ENCODE measurements around the gene IGSF23.
"Not testable (repeated sequence)": the region's sequence is repeated elsewhere in the genome, so short reads cannot be mapped to it uniquely, and the experiment has no call there.

The IGSF23 gene

GRCh38 chr19:44658069-44658733 lies 44.8 kb downstream of the IGSF23 start:
- Mint-ChIP-seq H3K27me3 (no peaks in the 10 kb centered on the region), H3K27ac (no peak overlapping the region), H3K4me1 (peaks cover 25% of the 10 kb centered on the region), H3K4me3 (no peak overlapping the region), H3K9me3 (no peaks in the 10 kb centered on the region)
- DNase-seq (no peak), ATAC-seq (no peak)

DNA sequence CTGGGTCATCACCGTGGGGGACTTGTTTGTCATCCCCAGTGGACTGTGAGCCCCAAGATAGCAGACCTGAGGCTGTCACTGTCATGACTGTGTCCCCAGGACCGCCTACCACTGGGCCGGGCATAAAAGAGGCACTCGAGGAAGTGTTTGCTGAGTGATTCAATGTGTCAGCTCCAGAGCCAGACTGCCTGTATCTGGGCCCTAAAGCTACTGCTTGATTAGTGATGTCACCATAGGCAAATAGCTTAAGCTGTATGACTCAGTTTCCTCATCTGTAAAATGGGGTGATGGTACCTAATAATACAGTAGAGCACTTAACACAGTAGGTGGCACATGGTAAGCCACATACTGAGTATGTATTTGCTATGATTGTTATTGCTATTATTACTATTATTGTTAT lies 46.7 kb downstream of the IGSF23 start:
- no peak for ATAC-seq
- H3K4me3 Mint-ChIP-seq = no peak overlapping the region

DNA sequence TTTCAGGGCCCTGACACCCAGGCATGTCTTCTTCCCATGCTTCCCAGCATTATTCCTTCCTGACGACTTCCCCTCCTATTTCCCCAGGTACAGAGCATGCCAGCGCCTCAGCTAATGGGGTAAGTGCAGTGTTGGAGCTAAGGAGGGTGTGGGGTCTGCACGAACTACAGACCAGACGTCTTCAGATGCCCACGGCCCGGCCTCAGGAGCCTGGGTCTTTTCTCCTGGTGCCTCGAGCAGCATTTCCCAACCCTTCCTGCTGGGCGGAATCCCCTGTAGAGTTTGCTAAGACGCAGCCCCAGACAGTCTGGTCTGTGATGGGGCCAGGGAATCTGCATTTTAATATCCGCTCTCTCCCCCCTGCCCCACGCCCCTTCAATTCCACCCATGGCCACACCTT lies 47.8 kb downstream of the IGSF23 start:
- H3K9me3 Mint-ChIP-seq = no peaks in the 10 kb centered on the region
- peaks cover 14% of the 10 kb centered on the region for H3K4me1 Mint-ChIP-seq
- no peaks in the 10 kb centered on the region for H3K27me3 Mint-ChIP-seq
- no peak overlapping the region for H3K4me3 Mint-ChIP-seq
- DNase-seq (no peak), ATAC-seq (no peak)
- H3K27ac Mint-ChIP-seq = no peak overlapping the region

More for the DNA sequence above, 46.7 kb downstream of the IGSF23 start:
- Mint-ChIP-seq H3K27ac (no peak overlapping the region), H3K27me3 (no peaks in the 10 kb centered on the region), H3K9me3 (no peaks in the 10 kb centered on the region), H3K4me1 (peaks cover 14% of the 10 kb centered on the region)
- DNase-seq = no peak

- ATAC-seq = no peak
- DNase-seq = no peak
Measured at GRCh38 chr19:44661904-44662303, 48.5 kb downstream of the IGSF23 start.

GRCh38 chr19:44662691-44663385 lies 49.5 kb downstream of the IGSF23 start:
- DNase-seq = no peak
- H3K4me3 Mint-ChIP-seq = no peak overlapping the region
- ATAC-seq = no peak
- H3K9me3 Mint-ChIP-seq = no peaks in the 10 kb centered on the region
- no peaks in the 10 kb centered on the region for H3K27me3 Mint-ChIP-seq
- no peaks in the 10 kb centered on the region for H3K4me1 Mint-ChIP-seq
- peak overlapping the region in 1 of 2 donors; percentile 36 for H3K27ac Mint-ChIP-seq

More at GRCh38 chr19:44661904-44662303, 48.5 kb downstream of the IGSF23 start:
- Mint-ChIP-seq H3K4me3 (no peak overlapping the region), H3K27me3 (no peaks in the 10 kb centered on the region), H3K27ac (no peak overlapping the region), H3K9me3 (no peaks in the 10 kb centered on the region), H3K4me1 (peaks cover 9% of the 10 kb centered on the region)

DNA sequence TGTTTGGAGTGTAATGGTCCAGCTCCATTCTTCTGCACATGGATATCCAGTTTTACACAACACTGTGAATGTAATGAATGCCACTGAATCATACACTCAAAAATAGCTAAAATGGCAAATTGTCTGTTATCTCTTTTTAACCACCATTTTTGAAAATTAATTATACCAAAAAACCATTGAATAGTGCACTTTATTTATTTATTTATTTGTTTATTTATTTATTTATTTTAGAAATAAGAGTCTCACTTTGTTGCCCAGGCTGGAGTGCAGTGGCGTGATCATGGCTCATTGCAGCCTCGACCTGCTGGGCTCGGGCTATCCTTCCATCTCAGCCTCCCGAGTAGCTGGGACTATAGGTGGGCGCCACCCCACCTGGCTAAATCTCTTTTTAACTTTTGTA lies 50.6 kb downstream of the IGSF23 start:
- H3K9me3 Mint-ChIP-seq = no peaks in the 10 kb centered on the region
- H3K27me3 Mint-ChIP-seq = no peaks in the 10 kb centered on the region
- DNase-seq (no peak), ATAC-seq (no peak)
- H3K4me1 Mint-ChIP-seq = no peaks in the 10 kb centered on the region
- H3K27ac Mint-ChIP-seq = no peak overlapping the region
- H3K4me3 Mint-ChIP-seq = no peak overlapping the region

DNA sequence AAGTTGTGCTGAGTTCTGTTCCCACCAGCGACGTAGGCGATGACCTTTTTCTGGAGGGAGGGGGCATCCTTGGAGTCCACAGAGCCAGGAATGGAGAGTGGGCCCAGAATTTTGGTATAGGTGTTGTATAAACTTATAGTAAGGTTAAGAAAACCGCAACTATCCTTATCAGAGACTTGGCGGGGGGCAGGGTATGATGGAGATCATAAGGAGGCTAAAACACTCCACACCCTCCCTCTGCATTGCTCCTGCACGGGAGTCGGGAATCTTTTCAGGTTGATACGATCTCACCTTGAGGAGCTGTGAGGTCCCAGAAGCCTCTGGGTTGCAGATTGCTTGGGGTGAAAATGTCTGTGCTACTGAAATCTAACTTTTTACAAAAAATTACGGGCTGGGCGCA lies 51.6 kb downstream of the IGSF23 start:
- H3K27me3 Mint-ChIP-seq = no peaks in the 10 kb centered on the region
- H3K4me3 Mint-ChIP-seq = no peak overlapping the region
- no peaks in the 10 kb centered on the region for H3K9me3 Mint-ChIP-seq
- DNase-seq (no peak), ATAC-seq (no peak)
- no peak overlapping the region for H3K27ac Mint-ChIP-seq
- H3K4me1 Mint-ChIP-seq = no peaks in the 10 kb centered on the region

GRCh38 chr19:44666852-44667556 lies 53.6 kb downstream of the IGSF23 start:
- ATAC-seq = peak; percentile 53

DNA sequence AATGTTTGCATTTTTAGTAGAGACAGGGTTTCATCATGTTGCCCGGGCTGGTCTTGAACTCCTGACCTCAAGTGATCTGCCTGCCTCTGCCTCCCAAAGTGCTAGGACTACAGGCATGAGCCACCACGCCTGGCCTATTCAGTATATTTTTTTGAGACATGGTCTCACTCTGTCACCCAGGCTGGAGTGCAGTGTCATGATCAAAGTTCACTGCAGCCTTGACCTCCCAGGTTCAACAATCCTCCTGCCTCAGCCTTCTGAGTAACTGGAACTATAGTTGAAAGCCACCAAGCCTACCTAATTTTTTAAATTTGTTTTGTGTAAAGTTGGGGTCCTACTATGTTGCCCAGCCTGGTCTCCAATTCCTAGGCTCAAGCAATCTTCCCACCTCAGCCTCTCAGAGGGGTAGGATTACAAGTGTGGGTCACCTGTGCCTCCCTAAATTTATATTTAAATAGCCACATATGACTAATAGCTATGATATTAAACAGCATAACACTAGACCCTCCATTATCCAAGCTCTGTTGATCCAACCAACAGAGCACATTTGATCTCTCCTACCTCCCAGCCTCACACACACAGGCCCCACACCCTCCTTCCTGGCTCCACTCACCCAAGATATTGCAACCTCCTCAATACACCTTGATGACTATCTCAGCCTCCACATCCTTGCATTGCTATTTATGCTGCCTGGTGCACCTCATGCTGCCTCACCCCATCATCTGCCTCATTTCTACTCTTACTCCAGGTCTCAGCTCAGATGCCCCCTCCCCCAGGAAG lies 55.8 kb downstream of the IGSF23 start:
- ATAC-seq (peak; percentile 53), DNase-seq (no peak)
- no peak overlapping the region for H3K4me3 Mint-ChIP-seq
- no peak overlapping the region for H3K27ac Mint-ChIP-seq
- no peaks in the 10 kb centered on the region for H3K9me3 Mint-ChIP-seq
- no peaks in the 10 kb centered on the region for H3K27me3 Mint-ChIP-seq
- H3K4me1 Mint-ChIP-seq = no peaks in the 10 kb centered on the region

More at GRCh38 chr19:44666852-44667556, 53.6 kb downstream of the IGSF23 start:
- H3K27ac Mint-ChIP-seq = no peak overlapping the region
- DNase-seq = no peak
- H3K4me1 Mint-ChIP-seq = no peaks in the 10 kb centered on the region
- H3K9me3 Mint-ChIP-seq = no peaks in the 10 kb centered on the region
- no peak overlapping the region for H3K4me3 Mint-ChIP-seq
- no peaks in the 10 kb centered on the region for H3K27me3 Mint-ChIP-seq

- ATAC-seq, H3K27me3 Mint-ChIP-seq, H3K4me3 Mint-ChIP-seq, DNase-seq, H3K9me3 Mint-ChIP-seq, H3K4me1 Mint-ChIP-seq, H3K27ac Mint-ChIP-seq: not testable (repeated sequence)
Measured at GRCh38 chr19:44670027-44670426, 56.7 kb downstream of the IGSF23 start.

DNA sequence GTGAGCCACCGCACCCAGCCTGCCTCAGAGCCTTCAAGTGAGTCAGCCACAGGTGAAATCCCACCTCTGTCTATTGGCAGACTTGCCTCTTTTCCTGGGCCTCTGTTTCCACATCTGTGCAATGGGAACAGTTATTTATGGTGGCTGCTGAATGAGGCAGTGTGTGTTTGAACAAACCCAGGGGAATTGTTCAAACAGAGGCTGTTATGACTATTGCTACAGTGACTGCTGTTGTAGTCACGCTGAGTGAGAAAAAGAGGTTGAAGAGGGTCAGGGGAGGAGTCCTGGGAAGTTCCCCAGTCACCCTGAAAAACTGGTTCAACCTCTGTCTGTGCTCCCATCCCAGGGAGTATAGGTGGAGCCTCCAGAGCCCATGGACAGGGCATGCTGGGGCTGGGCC lies 58.0 kb downstream of the IGSF23 start, which contains the start of gene CEACAM19:
CEACAM19 (plus strand) TSS at position 83 of the 400 bp plus-strand sequence. CDS start 450 bp downstream, outside the sequence.
- no peaks in the 10 kb centered on the region for H3K4me1 Mint-ChIP-seq
- H3K27me3 Mint-ChIP-seq = no peaks in the 10 kb centered on the region
- H3K27ac Mint-ChIP-seq = no peak within 1 kb of the TSS
- H3K9me3 Mint-ChIP-seq = no peaks in the 10 kb centered on the region
- no peak for ATAC-seq
- H3K4me3 Mint-ChIP-seq = no peak within 1 kb of the TSS
- no peak for DNase-seq

DNA sequence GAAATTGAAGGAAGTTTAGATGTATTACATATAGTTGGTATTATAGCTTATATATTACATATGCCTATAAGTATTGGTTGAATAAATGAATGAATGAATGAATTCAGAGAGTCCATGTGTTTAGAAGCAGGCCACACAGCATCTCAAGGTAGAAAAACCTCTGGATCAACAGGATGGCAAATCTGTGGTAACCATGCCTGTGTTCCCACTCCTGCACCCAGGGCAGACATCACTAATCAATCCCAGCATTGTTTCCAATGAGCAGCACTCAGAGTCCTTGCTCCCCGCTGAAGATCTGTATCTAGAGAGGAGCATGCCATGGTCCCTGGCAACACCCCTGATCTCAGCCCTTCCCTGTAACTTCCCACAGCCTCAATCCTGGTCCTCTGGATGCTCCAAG lies 58.9 kb downstream of the IGSF23 start:
- ATAC-seq = no peak
- DNase-seq = no peak
- Mint-ChIP-seq H3K9me3 (no peaks in the 10 kb centered on the region), H3K4me1 (no peaks in the 10 kb centered on the region), H3K27me3 (no peaks in the 10 kb centered on the region), H3K27ac (peak overlapping the region in 1 of 2 donors; percentile 12), H3K4me3 (no peak overlapping the region)

DNA sequence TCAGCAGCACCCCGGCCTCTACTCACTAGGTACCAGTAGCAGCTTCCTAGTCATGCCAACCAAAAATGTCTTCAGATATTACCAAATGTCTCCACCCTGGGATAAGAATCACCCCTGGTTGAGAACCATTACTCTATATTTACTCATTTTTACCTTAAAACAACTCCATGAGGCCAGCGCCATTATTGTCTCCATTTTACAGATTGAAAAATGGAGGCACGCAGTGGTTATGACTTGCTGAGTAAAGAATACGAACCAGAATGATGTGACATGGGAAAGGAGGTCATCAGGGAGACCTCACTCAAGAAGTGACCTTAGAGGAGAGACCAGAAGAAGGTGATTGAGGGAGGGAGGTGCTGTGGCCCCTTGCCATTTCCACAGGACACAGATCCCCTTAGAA lies 60.1 kb downstream of the IGSF23 start:
- H3K27ac Mint-ChIP-seq = peak overlapping the region in 1 of 2 donors; percentile 36
- no peaks in the 10 kb centered on the region for H3K27me3 Mint-ChIP-seq
- no peaks in the 10 kb centered on the region for H3K4me1 Mint-ChIP-seq
- ATAC-seq = no peak
- no peaks in the 10 kb centered on the region for H3K9me3 Mint-ChIP-seq
- no peak overlapping the region for H3K4me3 Mint-ChIP-seq
- no peak for DNase-seq

GRCh38 chr19:44675521-44675920 lies 62.2 kb downstream of the IGSF23 start:
- Mint-ChIP-seq H3K4me3 (no peak overlapping the region), H3K4me1 (no peaks in the 10 kb centered on the region), H3K27ac (no peak overlapping the region), H3K27me3 (no peaks in the 10 kb centered on the region), H3K9me3 (no peaks in the 10 kb centered on the region)
- no peak for ATAC-seq
- no peak for DNase-seq

- DNase-seq (no peak), ATAC-seq (no peak)
- H3K27ac Mint-ChIP-seq = no peak overlapping the region
- no peak overlapping the region for H3K4me3 Mint-ChIP-seq
- no peaks in the 10 kb centered on the region for H3K27me3 Mint-ChIP-seq
- H3K9me3 Mint-ChIP-seq = no peaks in the 10 kb centered on the region
- H3K4me1 Mint-ChIP-seq = no peaks in the 10 kb centered on the region
Measured at GRCh38 chr19:44677019-44677811, 63.9 kb downstream of the IGSF23 start.
